GM21526 (cell line): Measurements from ENCODE around the gene OR2F2.

Experiments used
- ATAC-seq: cut with Tn5 transposase; IDR thresholded peaks from one replicate; pipeline ENCODE4 v1.9.1; 2021; ENCODE audit warnings: moderate library complexity; ENCODE audit not compliant: unreplicated experiment, low FRiP score

Gene OR2F2

GRCh38 chr7:143934526-143935325 is at the start of gene OR2F2:
TSS of gene OR2F2 (plus strand) at chr7:143935233. CDS start at chr7:143935233, 0 bp downstream.
- ATAC-seq = no peak

GRCh38 chr7:143885951-143886350 is 49.1 kb upstream of the OR2F2 start:
- ATAC-seq = no peak

GRCh38 chr7:143886826-143887477 is 48.1 kb upstream of the OR2F2 start:
- ATAC-seq = no peak

- no peak for ATAC-seq
These were observed 46.0 kb upstream of the OR2F2 start for GRCh38 chr7:143889068-143889467.

- ATAC-seq = no peak
These were observed 44.5 kb upstream of the OR2F2 start for GRCh38 chr7:143890558-143890957.

GRCh38 chr7:143891457-143891856 is 43.6 kb upstream of the OR2F2 start:
- ATAC-seq = no peak

GRCh38 chr7:143892527-143893300 is 42.3 kb upstream of the OR2F2 start:
- ATAC-seq = peak; percentile 99

GRCh38 chr7:143896667-143897066 is 38.4 kb upstream of the OR2F2 start:
- no peak for ATAC-seq

GRCh38 chr7:143898810-143899209 is 36.2 kb upstream of the OR2F2 start:
- ATAC-seq = no peak

- ATAC-seq = no peak
These were observed 34.7 kb upstream of the OR2F2 start for GRCh38 chr7:143900230-143900766.

GRCh38 chr7:143901332-143901667 is 33.7 kb upstream of the OR2F2 start:
- no peak for ATAC-seq

GRCh38 chr7:143901668-143902331 is 33.2 kb upstream of the OR2F2 start, which contains the start of gene TCAF1:
TSS of gene TCAF1 (minus strand) at chr7:143902176. CDS start at chr7:143876608, 25,568 bp downstream.
- ATAC-seq = peak; percentile 96

GRCh38 chr7:143902332-143902899 is 32.6 kb upstream of the OR2F2 start:
- ATAC-seq = no peak

- no peak for ATAC-seq
These were observed 29.5 kb upstream of the OR2F2 start for GRCh38 chr7:143905509-143905908.

GRCh38 chr7:143906151-143906550 is 28.9 kb upstream of the OR2F2 start:
- ATAC-seq = no peak

- no peak for ATAC-seq
These were observed 28.1 kb upstream of the OR2F2 start for GRCh38 chr7:143906895-143907294.

- ATAC-seq = no peak
These were observed 26.9 kb upstream of the OR2F2 start for GRCh38 chr7:143908120-143908519.

GRCh38 chr7:143909863-143910262 is 25.2 kb upstream of the OR2F2 start:
- no peak for ATAC-seq

GRCh38 chr7:143910473-143911248 is 24.4 kb upstream of the OR2F2 start:
- no peak for ATAC-seq
